Subcutaneous adipose tissue (tissue), 4 donors: ENCODE measurements around the gene MUSTN1. TPM values are rescaled to one million over a fixed set of nuclear protein-coding genes. Genes with fewer than 3 reads are reported as not detected.

Experiments used
- CTCF ChIP-seq: fragments of 450-650 bp; IDR thresholded peaks from one replicate; pipeline ENCODE4 v1.5.1; 2016; ENCODE audit warnings: low read depth, mild to moderate bottlenecking, control low read depth, antibody characterized with exemption, moderate library complexity
- small RNA-seq: library from RNA; depleted of rRNA; stranded (forward); fragments of <200 nt; gene quantifications from one replicate; pipeline ENCODE3, GENCODE V24; 2016
- total RNA-seq, 4 donors: library from RNA; depleted of rRNA; stranded (reverse); fragments of >200 nt; gene quantifications; one replicate each; pipeline ENCODE4 v1.1.0, GENCODE V29; 2016

MUSTN1 gene
- total RNA-seq, 4 donors from 2014 or later: 1.3 to 13.0 (median 6.8) TPM

- no peak for TF ChIP-seq CTCF
Measured at GRCh38 chr3:52786330-52787215, 48.2 kb downstream of the MUSTN1 start.

- TF ChIP-seq CTCF: no peak
Measured at GRCh38 chr3:52784931-52785590, 49.8 kb downstream of the MUSTN1 start.

GRCh38 chr3:52784021-52784621, 50.7 kb downstream of the MUSTN1 start:
- TF ChIP-seq CTCF: no peak

- TF ChIP-seq CTCF: no peak
Measured at GRCh38 chr3:52783211-52783555, 51.6 kb downstream of the MUSTN1 start.

Small RNA genes lying within 50 kb of the gene (small RNA-seq; reads per million reads assigned to genes)
- gene MIR8064 (not detected), gene MUSTN1 (not detected)

Other genes with a start within 250 kb of the MUSTN1 start
- gene PBRM1, start 149.1 kb downstream of the MUSTN1 start, total RNA-seq: 100 to 1,000 TPM in 2 of 4 donors, 10 to 100 TPM in 2; 92.7 to 125 (median 104) TPM
- 10 to 100 TPM; 37.3 to 90.5 (median 59.5) TPM for gene GNL3, start 149.0 kb downstream of the MUSTN1 start, total RNA-seq
- gene GLT8D1, start 129.2 kb downstream of the MUSTN1 start, total RNA-seq: 10 to 100 TPM; 35.2 to 53.9 (median 46.2) TPM
- 100 to 1,000 TPM in 1 of 4 donors, 10 to 100 TPM in 3; 44.3 to 108 (median 80.8) TPM for gene SPCS1, start 128.9 kb downstream of the MUSTN1 start, total RNA-seq
- 10 to 100 TPM in 3 of 4 donors, 1 to 10 TPM in 1; 9.0 to 18.4 (median 13.7) TPM for gene NEK4, start 64.1 kb downstream of the MUSTN1 start, total RNA-seq
- 1 to 10 TPM in 1 of 4 donors, under 1 TPM in 1, not detected in 2; 0.34 to 1.5 TPM for gene ITIH1, start 57.4 kb downstream of the MUSTN1 start, total RNA-seq
- 1 to 10 TPM in 2 of 4 donors, under 1 TPM in 1, not detected in 1; 0.44 to 4.6 (median 2.1) TPM for gene ITIH3, start 40.2 kb downstream of the MUSTN1 start, total RNA-seq
- 1 to 10 TPM in 3 of 4 donors, under 1 TPM in 1; 0.33 to 5.8 (median 3.4) TPM for gene ITIH4, start 4.3 kb downstream of the MUSTN1 start, total RNA-seq
- 10 to 100 TPM; 21.4 to 32.0 (median 23.3) TPM for gene STIMATE, start 62.5 kb upstream of the MUSTN1 start, total RNA-seq
- gene SFMBT1, start 211.1 kb upstream of the MUSTN1 start, total RNA-seq: 10 to 100 TPM in 3 of 4 donors, 1 to 10 TPM in 1; 4.9 to 15.5 (median 12.2) TPM